Forelimb muscle (tissue), 1 donor: ENCODE results near the gene MYOZ2. TPM values are rescaled to one million over a fixed set of nuclear protein-coding genes. Genes with fewer than 3 reads are reported as not detected.

Source experiments
- polyA plus RNA-seq: library from polyadenylated mRNA; unstranded; fragments of 120-200 nt; gene quantifications from one replicate; pipeline ENCODE4 v1.2.1, GENCODE V29; 2013; ENCODE audit not compliant: insufficient read length

MYOZ2 gene
- polyA plus RNA-seq, 1 donor = 322 TPM

Other genes starting within 250 kb of the MYOZ2 start
- 162 TPM for gene SYNPO2, start 247.0 kb upstream of the MYOZ2 start, polyA plus RNA-seq
- gene USP53, start 76.9 kb downstream of the MYOZ2 start, polyA plus RNA-seq = 10.4 TPM
- gene FABP2, start 186.3 kb downstream of the MYOZ2 start, polyA plus RNA-seq = not detected